Measurements from ENCODE around the gene PSG11.
"Not testable (repeated sequence)": the region's sequence is repeated elsewhere in the genome, so short reads cannot be mapped to it uniquely, and the experiment has no call there.

The PSG11 gene

GRCh38 chr19:43026369-43026768 is at the start of gene PSG11:
Gene PSG11 (minus strand): TSS chr19:43026469. CDS start chr19:43026372, 97 bp downstream.
- not testable (repeated sequence) for DNase-seq (ENCODE audit: low spot score)

GRCh38 chr19:43062418-43062817 is 36.1 kb upstream of the PSG11 start:
- DNase-seq (ENCODE audit: low spot score), result not testable (repeated sequence)

- DNase-seq (ENCODE audit: low spot score), result peak; percentile 33
Observed at GRCh38 chr19:43061326-43061725, 35.1 kb upstream of the PSG11 start.

- DNase-seq (ENCODE audit: low spot score), result peak; percentile 79
Observed at GRCh38 chr19:43060254-43060653, 34.0 kb upstream of the PSG11 start.

GRCh38 chr19:43059482-43059881 is 33.2 kb upstream of the PSG11 start:
- not testable (repeated sequence) for DNase-seq (ENCODE audit: low spot score)

GRCh38 chr19:43058440-43058839 is 32.2 kb upstream of the PSG11 start:
- DNase-seq (ENCODE audit: low spot score), result peak; percentile 65

- not testable (repeated sequence) for DNase-seq (ENCODE audit: low spot score)
Observed at GRCh38 chr19:43047966-43048365, 21.7 kb upstream of the PSG11 start.

GRCh38 chr19:43046578-43046977 is 20.3 kb upstream of the PSG11 start:
- DNase-seq (ENCODE audit: low spot score), result not testable (repeated sequence)

GRCh38 chr19:43043492-43044180 is 17.4 kb upstream of the PSG11 start:
- not testable (repeated sequence) for DNase-seq (ENCODE audit: low spot score)

GRCh38 chr19:43031645-43032044 is 5.4 kb upstream of the PSG11 start:
- DNase-seq (ENCODE audit: low spot score), result peak; percentile 45

- DNase-seq (ENCODE audit: low spot score), result no peak
Observed at GRCh38 chr19:43028866-43029265, 2.6 kb upstream of the PSG11 start.

GRCh38 chr19:43027985-43028384 is 1.7 kb upstream of the PSG11 start:
- DNase-seq (ENCODE audit: low spot score), result not testable (repeated sequence)

GRCh38 chr19:43027061-43027460 is 792 bp upstream of the PSG11 start:
- not testable (repeated sequence) for DNase-seq (ENCODE audit: low spot score)

GRCh38 chr19:43022098-43022497 is 4.2 kb downstream of the PSG11 start:
- peak; percentile 90 for DNase-seq (ENCODE audit: low spot score)

GRCh38 chr19:43021629-43022028 is 4.6 kb downstream of the PSG11 start:
- DNase-seq (ENCODE audit: low spot score), result peak; percentile 97

GRCh38 chr19:43019588-43019987 is 6.7 kb downstream of the PSG11 start:
- DNase-seq (ENCODE audit: low spot score), result peak; percentile 22

GRCh38 chr19:43005841-43006240 is 20.4 kb downstream of the PSG11 start:
- not testable (repeated sequence) for DNase-seq (ENCODE audit: low spot score)

GRCh38 chr19:43004846-43005245 is 21.4 kb downstream of the PSG11 start:
- DNase-seq (ENCODE audit: low spot score), result not testable (repeated sequence)

- DNase-seq (ENCODE audit: low spot score), result peak; percentile 21
Observed at GRCh38 chr19:43003634-43004033, 22.6 kb downstream of the PSG11 start.

GRCh38 chr19:43002948-43003347 is 23.3 kb downstream of the PSG11 start:
- not testable (repeated sequence) for DNase-seq (ENCODE audit: low spot score)

GRCh38 chr19:42996161-42996560 is 30.1 kb downstream of the PSG11 start:
- DNase-seq (ENCODE audit: low spot score), result not testable (repeated sequence)

- DNase-seq (ENCODE audit: low spot score), result peak; percentile 4
Observed at GRCh38 chr19:42992029-42992604, 34.2 kb downstream of the PSG11 start.

- no peak for DNase-seq (ENCODE audit: low spot score)
Observed at GRCh38 chr19:42989851-42990250, 36.4 kb downstream of the PSG11 start.

- peak; percentile 16 for DNase-seq (ENCODE audit: low spot score)
Observed at GRCh38 chr19:42989186-42989585, 37.1 kb downstream of the PSG11 start.

Measured in kidney tubule cell (primary cell).